ENCODE data around the gene CCNB1. TPM values are rescaled to one million over a fixed set of nuclear protein-coding genes. Genes with fewer than 3 reads are reported as not detected.
"Not testable (repeated sequence)": the region's sequence is repeated elsewhere in the genome, so short reads cannot be mapped to it uniquely, and the experiment has no call there.

Gene CCNB1
- total RNA-seq, 1 donor from 2014 or later = 243 TPM

GRCh38 chr5:69137807-69138206, 29.1 kb upstream of the CCNB1 start:
- DNase-seq (ENCODE audit: low read depth) = no peak
- TF ChIP-seq CTCF (conservative IDR thresholded peaks at IDR 0.05; ENCODE audit: low read depth, low read length) = no peak
- no peak overlapping the region for H3K4me3 ChIP-seq (ENCODE audit: low read depth, low read length)

DNA sequence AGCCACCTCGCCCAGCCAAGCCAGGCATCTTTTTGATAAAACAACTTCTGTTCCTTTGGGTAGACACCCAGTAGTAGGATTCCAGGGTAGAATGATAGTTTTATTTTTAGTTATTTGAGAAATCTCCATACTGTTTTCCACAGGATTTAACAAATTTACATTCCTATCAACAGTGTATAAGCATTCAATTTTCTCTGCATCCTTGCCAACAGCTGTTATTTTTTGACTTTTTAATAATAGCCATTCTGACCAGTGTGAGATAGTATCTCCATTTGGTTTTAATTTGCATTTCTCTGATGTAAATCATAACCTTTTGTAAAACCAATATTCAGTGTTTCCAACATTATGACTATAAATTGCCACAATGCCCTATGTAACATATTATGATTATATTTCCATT, 28.2 kb upstream of the CCNB1 start:
- H3K4me3 ChIP-seq (ENCODE audit: low read depth, low read length) = no peak overlapping the region
- no peak for DNase-seq (ENCODE audit: low read depth)
- no peak for TF ChIP-seq CTCF (conservative IDR thresholded peaks at IDR 0.05; ENCODE audit: low read depth, low read length)

DNA sequence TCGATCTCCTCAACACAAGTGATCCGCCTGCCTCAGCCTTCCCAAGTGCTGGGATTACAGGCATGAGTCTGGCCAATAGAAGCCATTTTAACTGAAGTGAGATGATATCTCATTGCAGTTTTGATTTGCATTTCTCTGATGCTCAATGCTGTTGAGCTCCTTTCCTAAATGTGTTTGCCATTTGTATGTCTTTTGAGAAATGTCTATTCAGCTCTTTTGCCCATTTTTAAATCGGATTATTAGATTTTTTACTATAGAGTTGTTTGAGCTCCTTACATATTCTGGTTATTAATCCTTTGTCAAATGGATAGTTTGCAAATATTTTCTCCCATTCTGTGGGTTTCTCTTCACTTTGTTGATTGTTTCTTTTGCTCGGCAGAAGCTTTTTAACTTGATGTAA, 26.7 kb upstream of the CCNB1 start:
- not testable (repeated sequence) for DNase-seq (ENCODE audit: low read depth)

DNA sequence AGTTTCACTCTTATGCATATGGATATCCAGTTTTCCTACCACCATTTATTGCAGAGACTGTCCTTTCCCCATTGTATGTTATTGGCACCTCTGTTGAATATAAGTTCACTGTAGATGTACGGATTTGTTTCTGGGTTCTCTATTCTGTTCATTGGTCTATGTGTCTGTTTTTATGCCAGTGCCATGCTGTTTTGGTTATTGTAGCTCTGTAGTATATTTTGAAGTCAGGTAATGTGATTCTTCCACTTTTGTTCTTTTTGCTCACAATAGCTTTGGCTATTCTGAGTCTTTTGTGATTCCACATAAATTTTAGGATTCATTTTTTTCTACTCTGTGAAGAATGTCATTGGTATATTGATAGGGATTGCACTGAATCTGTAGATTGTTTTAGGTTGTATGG, 26.1 kb upstream of the CCNB1 start:
- no peak for DNase-seq (ENCODE audit: low read depth)
- TF ChIP-seq CTCF (conservative IDR thresholded peaks at IDR 0.05; ENCODE audit: low read depth, low read length) = no peak
- no peak overlapping the region for H3K4me3 ChIP-seq (ENCODE audit: low read depth, low read length)

More for the DNA sequence above, 26.7 kb upstream of the CCNB1 start:
- not testable (repeated sequence) for H3K4me3 ChIP-seq (ENCODE audit: low read depth, low read length)

- not testable (repeated sequence) for DNase-seq (ENCODE audit: low read depth); H3K4me3 ChIP-seq (ENCODE audit: low read depth, low read length)
Measured at GRCh38 chr5:69148576-69148975, 18.4 kb upstream of the CCNB1 start.

DNA sequence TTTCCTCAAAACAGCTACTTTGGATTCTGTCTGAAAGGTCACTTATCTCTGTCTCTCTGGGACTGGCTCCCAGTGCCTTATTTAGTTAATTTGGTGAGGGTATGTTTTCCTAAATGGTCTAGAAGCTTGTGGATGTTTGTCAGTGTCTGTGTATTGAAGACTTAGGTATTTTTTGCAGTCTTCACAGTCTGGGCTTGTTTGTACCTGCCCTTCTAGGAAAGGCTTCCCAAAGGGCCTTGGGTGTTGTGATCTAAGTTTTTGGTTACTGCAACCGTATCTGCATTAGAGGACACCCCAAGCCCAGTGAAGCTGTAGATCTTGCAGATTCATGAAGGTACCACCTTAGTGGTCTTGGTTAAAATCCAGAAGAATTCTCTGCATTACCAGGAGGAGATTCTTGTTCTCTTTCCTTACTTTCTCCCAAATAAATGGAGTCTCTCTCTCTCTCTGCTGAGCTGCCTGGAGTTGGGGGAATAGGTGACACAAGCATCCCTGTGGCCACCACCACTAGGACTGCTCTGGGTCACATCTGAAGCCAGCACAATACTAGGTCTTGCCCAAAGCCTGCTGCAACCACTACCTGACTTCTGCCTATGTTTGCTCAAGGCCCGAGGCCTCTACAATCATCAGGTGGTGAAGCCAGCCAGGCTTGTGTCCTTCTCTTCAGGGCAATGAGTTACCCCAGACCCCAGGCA, 17.8 kb upstream of the CCNB1 start:
- DNase-seq (ENCODE audit: low read depth) = no peak
- no peak overlapping the region for H3K4me3 ChIP-seq (ENCODE audit: low read depth, low read length)
- TF ChIP-seq CTCF (conservative IDR thresholded peaks at IDR 0.05; ENCODE audit: low read depth, low read length) = no peak

GRCh38 chr5:69149676-69150010, 17.3 kb upstream of the CCNB1 start:
- no peak for DNase-seq (ENCODE audit: low read depth)
- no peak for TF ChIP-seq CTCF (conservative IDR thresholded peaks at IDR 0.05; ENCODE audit: low read depth, low read length)
- H3K4me3 ChIP-seq (ENCODE audit: low read depth, low read length) = no peak overlapping the region

DNA sequence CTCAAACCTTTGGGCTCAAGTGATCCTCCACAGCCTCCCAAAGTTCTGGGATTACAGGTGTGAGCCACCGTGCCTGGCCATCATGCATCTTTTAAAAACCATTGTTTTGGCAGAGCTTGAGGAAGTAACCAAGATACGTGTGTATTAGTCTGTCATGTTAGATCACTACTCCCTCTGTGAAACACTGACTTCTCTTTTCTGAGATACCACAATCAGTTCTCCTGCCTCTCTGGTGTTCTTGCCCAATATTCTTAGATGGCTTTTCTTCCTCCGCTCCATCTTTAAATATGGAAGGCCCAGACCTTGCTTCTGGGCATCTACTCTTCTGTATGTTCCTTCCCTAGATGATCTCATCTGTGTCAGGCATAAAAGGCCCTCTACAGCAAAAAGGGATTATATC, 14.2 kb upstream of the CCNB1 start:
- DNase-seq (ENCODE audit: low read depth) = no peak
- TF ChIP-seq CTCF (conservative IDR thresholded peaks at IDR 0.05; ENCODE audit: low read depth, low read length) = no peak
- H3K4me3 ChIP-seq (ENCODE audit: low read depth, low read length) = no peak overlapping the region
